ENCODE results near the gene SRGN.

Gene SRGN

GRCh38 chr10:69145329-69145728 lies 57.4 kb downstream of the SRGN start:
- no peak for TF ChIP-seq CTCF (IDR thresholded peaks at IDR 0.05; ENCODE audit: low read depth, low read length)
- no peak overlapping the region for H3K4me3 ChIP-seq (ENCODE audit: low read depth, low read length)
- no peak for DNase-seq (ENCODE audit: low read depth, low spot score)
- in situ Hi-C loops (cut with HindIII; ENCODE audit: low sequenced_read_pairs) = no loop called here

DNA sequence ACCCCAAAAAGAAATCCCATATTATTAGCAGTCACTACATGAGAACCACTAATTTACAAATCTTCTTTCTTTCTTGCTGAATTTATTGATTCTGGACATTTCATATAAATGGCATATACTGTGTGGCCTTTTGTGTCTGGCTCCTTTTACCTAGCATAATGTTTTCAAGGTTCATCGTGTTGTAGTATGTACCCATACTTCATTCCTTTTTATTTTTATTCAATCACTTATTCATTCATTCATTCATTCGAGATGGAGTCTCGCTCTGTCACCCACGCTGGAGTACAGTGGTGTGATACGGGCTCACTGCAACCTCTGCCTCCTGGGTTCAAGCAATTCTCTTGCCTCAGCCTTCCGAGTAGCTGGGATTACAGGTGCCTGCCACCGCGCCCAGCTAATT lies 58.0 kb downstream of the SRGN start:
- H3K4me3 ChIP-seq (ENCODE audit: low read depth, low read length) = no peak overlapping the region
- DNase-seq (ENCODE audit: low read depth, low spot score) = no peak
- no peak for TF ChIP-seq CTCF (IDR thresholded peaks at IDR 0.05; ENCODE audit: low read depth, low read length)
- in situ Hi-C loops (cut with HindIII; ENCODE audit: low sequenced_read_pairs) = no loop called here

GRCh38 chr10:69146759-69147158 lies 58.9 kb downstream of the SRGN start:
- TF ChIP-seq CTCF (IDR thresholded peaks at IDR 0.05; ENCODE audit: low read depth, low read length) = no peak
- in situ Hi-C loops (cut with HindIII; ENCODE audit: low sequenced_read_pairs) = no loop called here

DNA sequence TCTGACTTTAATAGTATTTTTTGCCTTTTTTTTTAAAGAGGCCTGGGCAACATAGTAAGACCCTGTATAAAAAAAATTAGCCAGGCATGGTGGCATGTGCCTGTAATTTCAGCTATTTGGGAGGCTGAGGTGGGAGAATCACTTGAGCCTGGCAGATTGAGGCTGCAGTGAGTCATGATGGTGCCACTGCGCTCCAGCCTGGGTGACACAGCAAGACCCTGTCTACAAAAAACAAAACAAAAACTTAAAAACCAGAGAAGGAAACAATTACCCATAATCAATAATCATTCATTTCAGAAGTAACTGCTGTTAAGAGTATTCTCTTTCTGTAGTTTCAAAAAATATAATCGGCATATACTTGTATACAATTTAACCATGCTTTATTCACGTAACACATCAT lies 64.1 kb downstream of the SRGN start:
- no peak for TF ChIP-seq CTCF (IDR thresholded peaks at IDR 0.05; ENCODE audit: low read depth, low read length)
- no peak for DNase-seq (ENCODE audit: low read depth, low spot score)
- in situ Hi-C loops (cut with HindIII; ENCODE audit: low sequenced_read_pairs) = no loop called here
- H3K4me3 ChIP-seq (ENCODE audit: low read depth, low read length) = no peak overlapping the region

More at GRCh38 chr10:69146759-69147158, 58.9 kb downstream of the SRGN start:
- no peak for DNase-seq (ENCODE audit: low read depth, low spot score)
- no peak overlapping the region for H3K4me3 ChIP-seq (ENCODE audit: low read depth, low read length)

DNA sequence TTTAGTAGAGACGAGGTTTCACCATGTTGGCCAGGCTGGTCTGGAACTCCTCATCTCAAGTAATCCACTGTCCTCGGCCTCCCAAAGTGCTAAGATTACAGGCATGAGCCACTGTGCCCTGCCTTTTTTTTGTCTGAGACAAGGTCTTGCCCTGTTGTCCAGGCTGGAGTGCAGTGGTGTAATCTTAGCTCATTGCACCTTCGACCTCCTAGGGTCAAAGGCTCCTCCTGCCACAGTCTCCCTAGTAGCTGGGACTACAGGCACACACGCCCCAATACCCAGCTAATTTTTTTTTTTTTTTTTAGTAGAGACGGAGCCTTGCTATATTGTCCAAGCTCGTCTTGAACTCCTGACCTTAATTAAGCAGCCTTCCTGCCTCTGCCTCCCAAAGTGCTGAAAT lies 65.3 kb downstream of the SRGN start:
- H3K4me3 ChIP-seq (ENCODE audit: low read depth, low read length) = no peak overlapping the region
- in situ Hi-C loops (cut with HindIII; ENCODE audit: low sequenced_read_pairs) = no loop called here
- DNase-seq (ENCODE audit: low read depth, low spot score) = no peak
- TF ChIP-seq CTCF (IDR thresholded peaks at IDR 0.05; ENCODE audit: low read depth, low read length) = no peak

Data from astrocyte of the spinal cord (primary cell).